SH-SY5Y (cell line): ENCODE data around the gene NYNRIN.

Experiments used
- GATA2 ChIP-seq: IDR thresholded peaks from 2 replicates; pipeline ENCODE4 v1.6.1; 2011; ENCODE audit warnings: mild to moderate bottlenecking, low read depth, low read length
- GATA3 ChIP-seq: IDR thresholded peaks from 2 replicates; pipeline ENCODE4 v1.6.1; 2011; ENCODE audit warnings: low read depth, mild to moderate bottlenecking, low read length, moderate library complexity

Gene NYNRIN

DNA sequence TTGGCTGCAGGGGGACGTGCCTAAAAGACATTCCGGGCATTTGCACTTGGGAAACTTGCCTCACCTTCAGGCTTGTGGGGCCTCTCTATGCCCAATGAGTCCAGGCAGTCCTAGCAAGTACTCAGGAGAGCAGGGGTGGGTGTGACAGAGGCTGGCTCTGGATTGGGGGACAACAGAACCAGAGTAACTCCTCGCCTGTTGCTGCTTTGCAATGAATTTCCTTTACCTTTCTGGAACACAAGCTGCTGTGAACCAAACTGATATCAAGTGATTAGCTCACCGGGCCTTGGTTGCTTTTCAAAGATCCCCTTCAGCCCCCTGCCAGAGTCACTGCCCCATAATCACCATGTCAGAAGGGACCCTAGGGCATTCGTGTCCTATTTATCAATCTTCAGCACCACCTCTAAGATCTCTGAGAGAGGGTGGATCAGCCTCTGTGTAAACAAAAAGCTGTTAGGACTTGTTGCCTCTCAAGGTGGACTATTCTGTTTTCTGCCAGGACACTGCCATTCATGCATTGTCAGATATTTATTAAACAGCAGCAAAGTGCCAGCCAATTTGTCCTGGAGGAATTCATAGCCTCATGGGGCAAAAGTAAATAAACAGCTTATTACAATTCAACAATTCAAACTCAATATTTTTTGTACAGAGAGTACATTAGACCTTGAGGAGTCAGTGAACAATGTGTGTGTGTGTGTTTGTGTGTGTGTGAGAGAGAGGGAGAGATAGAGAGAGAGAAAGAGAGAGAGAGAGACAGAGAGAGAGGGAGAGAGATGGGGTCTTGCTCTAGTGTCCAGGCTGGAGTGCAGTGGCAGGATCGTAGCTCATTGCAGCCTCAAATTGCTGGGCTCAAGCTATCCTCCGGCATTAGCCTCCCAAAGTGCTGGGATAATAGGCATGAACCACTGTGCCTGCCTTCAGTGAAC is 19.6 kb upstream of the NYNRIN start:
- no peak for TF ChIP-seq GATA2
- TF ChIP-seq GATA3 = no peak

DNA sequence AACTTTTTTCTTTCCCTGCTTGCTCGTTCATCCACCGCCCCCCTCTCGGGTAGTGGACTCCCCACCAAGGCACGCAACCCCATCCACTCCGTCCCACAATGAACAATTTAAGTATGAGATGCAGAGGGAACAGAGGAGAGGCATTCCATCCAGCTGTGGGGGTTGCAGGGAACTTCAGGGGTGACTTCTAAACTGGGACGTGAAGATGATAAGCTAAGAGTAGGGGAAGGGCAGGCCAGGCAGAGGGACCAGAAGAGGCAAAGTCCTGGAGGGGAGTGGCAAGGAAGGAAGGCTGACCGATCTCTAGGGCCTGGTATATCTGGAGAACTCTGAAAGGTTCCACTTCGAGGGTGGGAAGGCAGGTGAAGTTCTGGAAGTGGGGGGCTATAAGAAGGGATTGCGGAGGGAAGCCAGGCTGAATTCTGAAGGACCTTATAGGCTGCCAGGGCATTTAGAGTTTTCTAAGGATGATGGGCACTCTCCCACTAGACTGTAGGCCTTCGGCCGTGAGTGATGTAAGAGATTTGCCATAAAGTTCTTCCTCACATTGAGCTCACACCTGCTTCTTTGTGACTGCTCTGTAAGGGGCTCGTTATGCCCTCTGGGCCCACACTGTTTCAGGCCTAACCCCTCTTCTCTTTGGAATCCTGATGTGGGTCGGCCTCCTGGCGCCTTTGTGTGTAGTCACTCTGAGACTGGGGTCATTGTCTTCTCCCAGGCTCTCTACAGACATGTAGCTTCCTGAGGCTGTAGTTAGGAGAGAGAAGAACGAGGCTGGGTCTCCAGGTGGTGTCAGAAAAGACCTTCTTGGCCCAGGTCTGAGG is 18.7 kb upstream of the NYNRIN start:
- TF ChIP-seq GATA3 (no peak), GATA2 (no peak)

- TF ChIP-seq GATA2 (no peak), GATA3 (no peak)
Observed at GRCh38 chr14:24381363-24382063, 17.3 kb upstream of the NYNRIN start.

GRCh38 chr14:24382064-24382371 is 16.8 kb upstream of the NYNRIN start:
- TF ChIP-seq GATA3 (no peak), GATA2 (no peak)

DNA sequence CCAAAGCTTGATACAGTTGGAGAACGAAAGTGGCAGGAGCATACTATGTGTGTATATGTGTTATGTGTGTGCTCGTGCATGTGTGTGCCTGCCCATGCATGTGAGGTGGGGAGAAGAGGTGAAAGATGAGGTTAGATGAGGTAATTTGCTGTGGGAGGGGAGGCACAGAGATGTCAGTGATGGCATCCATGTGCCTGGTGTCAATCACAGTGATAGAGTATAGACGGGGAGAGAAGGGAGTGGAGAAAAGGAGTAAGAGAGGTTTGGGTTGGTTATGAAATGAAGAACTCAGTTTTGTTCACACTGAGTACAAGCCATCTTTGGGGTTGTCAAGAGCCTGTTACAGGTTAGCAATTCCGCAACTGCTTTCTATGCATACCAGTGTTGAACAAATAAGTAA is 14.6 kb upstream of the NYNRIN start:
- TF ChIP-seq GATA2 (no peak), GATA3 (no peak)

GRCh38 chr14:24385524-24385923 is 13.3 kb upstream of the NYNRIN start:
- TF ChIP-seq GATA2 = no peak
- TF ChIP-seq GATA3 = no peak

DNA sequence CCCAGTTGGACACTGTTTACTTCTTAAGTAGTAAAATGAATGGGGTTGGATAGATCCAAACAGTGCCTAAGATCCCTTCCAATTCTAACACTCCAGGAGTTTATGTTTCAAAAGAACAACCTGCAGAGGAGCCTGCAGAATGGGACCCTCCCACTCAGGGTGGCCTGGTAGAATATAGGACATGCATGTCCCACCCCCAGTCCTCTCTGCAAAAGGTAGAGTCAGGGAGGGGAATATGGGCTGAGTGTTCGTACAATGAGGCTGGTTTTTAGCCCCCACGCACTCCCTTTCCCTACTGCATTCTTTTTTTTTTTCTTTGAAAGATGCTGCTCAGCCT is 11.8 kb upstream of the NYNRIN start:
- no peak for TF ChIP-seq GATA3
- TF ChIP-seq GATA2 = no peak

- TF ChIP-seq GATA3 (no peak), GATA2 (no peak)
Observed at GRCh38 chr14:24388474-24389179, 10.2 kb upstream of the NYNRIN start.

- TF ChIP-seq GATA3 (no peak), GATA2 (no peak)
Observed at GRCh38 chr14:24389226-24389848, 9.5 kb upstream of the NYNRIN start.

GRCh38 chr14:24390701-24391468 is 7.9 kb upstream of the NYNRIN start:
- no peak for TF ChIP-seq GATA3
- TF ChIP-seq GATA2 = no peak

- TF ChIP-seq GATA3 = no peak
- no peak for TF ChIP-seq GATA2
Observed at GRCh38 chr14:24392325-24393091, 6.3 kb upstream of the NYNRIN start.

GRCh38 chr14:24394275-24394674 is 4.5 kb upstream of the NYNRIN start:
- TF ChIP-seq GATA2 = no peak
- TF ChIP-seq GATA3 = no peak
